DOHH2 (cell line): ENCODE results near the gene UTRN.

Source experiments
- CTCF ChIP-seq: fragments of 200-600 bp; sonication (generic); IDR thresholded peaks from one replicate; pipeline ENCODE4 v1.5.1; 2014; ENCODE audit warnings: antibody characterized with exemption, mild to moderate bottlenecking, low read depth, low read length; ENCODE audit not compliant: poor library complexity, severe bottlenecking
- EZH2phosphoT487 ChIP-seq: fragments of 200-600 bp; sonication (generic); IDR thresholded peaks from 2 replicates; pipeline ENCODE4 v1.6.1; 2017; ENCODE audit warnings: borderline replicate concordance, mild to moderate bottlenecking, antibody characterized with exemption, low read length, moderate library complexity, mixed read lengths

- TF ChIP-seq EZH2phosphoT487 (no peak), CTCF (no peak)
Measured at GRCh38 chr6:144310765-144311164, 25.6 kb downstream of the UTRN start.
